ENCODE data around the gene DTWD2.
A peak's percentile ranks its signal among the peaks of the same experiment; 100 is the strongest.
"Not testable (repeated sequence)": the region's sequence is repeated elsewhere in the genome, so short reads cannot be mapped to it uniquely, and the experiment has no call there.

DTWD2 gene

GRCh38 chr5:118987988-118988865, at the start of gene DTWD2:
Gene DTWD2, minus strand, starts transcription at chr5:118988547. Its CDS starts 36 bp downstream, at chr5:118988511.
- DNase-seq (ENCODE audit: low read depth): peak; percentile 82

- DNase-seq (ENCODE audit: low read depth): no peak
Observed at GRCh38 chr5:119037496-119038215, 49.3 kb upstream of the DTWD2 start.

- DNase-seq (ENCODE audit: low read depth): no peak
Observed at GRCh38 chr5:119036101-119036762, 47.9 kb upstream of the DTWD2 start.

GRCh38 chr5:119033135-119033534, 44.8 kb upstream of the DTWD2 start:
- DNase-seq (ENCODE audit: low read depth): no peak

GRCh38 chr5:119032656-119033055, 44.3 kb upstream of the DTWD2 start:
- DNase-seq (ENCODE audit: low read depth): no peak

- DNase-seq (ENCODE audit: low read depth): no peak
Observed at GRCh38 chr5:119031905-119032304, 43.6 kb upstream of the DTWD2 start.

GRCh38 chr5:119031011-119031886, 42.9 kb upstream of the DTWD2 start:
- no peak for DNase-seq (ENCODE audit: low read depth)

GRCh38 chr5:119028575-119028974, 40.2 kb upstream of the DTWD2 start:
- no peak for DNase-seq (ENCODE audit: low read depth)

- no peak for DNase-seq (ENCODE audit: low read depth)
Observed at GRCh38 chr5:119022773-119023172, 34.4 kb upstream of the DTWD2 start.

- DNase-seq (ENCODE audit: low read depth): no peak
Observed at GRCh38 chr5:119022017-119022745, 33.8 kb upstream of the DTWD2 start.

- DNase-seq (ENCODE audit: low read depth): no peak
Observed at GRCh38 chr5:119021149-119021732, 32.9 kb upstream of the DTWD2 start.

GRCh38 chr5:119019949-119020348, 31.6 kb upstream of the DTWD2 start:
- DNase-seq (ENCODE audit: low read depth): no peak

- DNase-seq (ENCODE audit: low read depth): no peak
Observed at GRCh38 chr5:119019501-119019900, 31.2 kb upstream of the DTWD2 start.

GRCh38 chr5:119017994-119018393, 29.6 kb upstream of the DTWD2 start:
- DNase-seq (ENCODE audit: low read depth): no peak

GRCh38 chr5:119016125-119016774, 27.9 kb upstream of the DTWD2 start:
- no peak for DNase-seq (ENCODE audit: low read depth)

- DNase-seq (ENCODE audit: low read depth): no peak
Observed at GRCh38 chr5:119011186-119011585, 22.8 kb upstream of the DTWD2 start.

GRCh38 chr5:119010206-119010605, 21.9 kb upstream of the DTWD2 start:
- no peak for DNase-seq (ENCODE audit: low read depth)

- no peak for DNase-seq (ENCODE audit: low read depth)
Observed at GRCh38 chr5:119009131-119009530, 20.8 kb upstream of the DTWD2 start.

GRCh38 chr5:118999696-119000095, 11.3 kb upstream of the DTWD2 start:
- DNase-seq (ENCODE audit: low read depth): no peak

- DNase-seq (ENCODE audit: low read depth): not testable (repeated sequence)
Observed at GRCh38 chr5:118998861-118999260, 10.5 kb upstream of the DTWD2 start.

Measured in stimulated activated CD8-positive, alpha-beta memory T cell treated with anti-CD3 and anti-CD28 coated beads, Interleukin-7, amount 100 ng/mL, for 24 hours (primary cell).